ENCODE data around the gene SPATA31D4.

The SPATA31D4 gene

GRCh38 chr9:81981883-81982282 lies 53.7 kb downstream of the SPATA31D4 start:
- H3K9me3 ChIP-seq (ENCODE audit: control insufficient read depth, low read length), result no peaks in the 10 kb centered on the region
- H3K4me3 ChIP-seq (ENCODE audit: insufficient read depth, low read depth, low read length, poor library complexity, severe bottlenecking), result no peak overlapping the region
- no peaks in the 10 kb centered on the region for H3K4me1 ChIP-seq (ENCODE audit: control insufficient read depth, insufficient read depth, low read length, poor library complexity, severe bottlenecking)
- H3K36me3 ChIP-seq (ENCODE audit: control insufficient read depth, insufficient read depth, low read length), result no peaks in the 10 kb centered on the region
- no peak overlapping the region for H3K27ac ChIP-seq (ENCODE audit: insufficient read depth, low read length, poor library complexity, severe bottlenecking)
- no peaks in the 10 kb centered on the region for H3K27me3 ChIP-seq (replicated peaks; ENCODE audit: control insufficient read depth, insufficient read depth, low read length, poor library complexity, severe bottlenecking)
- DNase-seq, result no peak
